ENCODE results near the gene KNDC1. TPM values are rescaled to one million over a fixed set of nuclear protein-coding genes. Genes with fewer than 3 reads are reported as not detected.
A peak's percentile ranks its signal among the peaks of the same experiment; 100 is the strongest.
"Not testable (repeated sequence)": the region's sequence is repeated elsewhere in the genome, so short reads cannot be mapped to it uniquely, and the experiment has no call there.

Gene KNDC1
- total RNA-seq, 3 donors from 2014 or later = 0.98 to 2.3 TPM; not detected in 1

GRCh38 chr10:133150656-133151055 lies 9.4 kb upstream of the KNDC1 start:
- DNase-seq (ENCODE audit: low spot score in 2 of 2) = peak in 1 of 2 donors; percentile 24

GRCh38 chr10:133151071-133151470 lies 8.9 kb upstream of the KNDC1 start:
- H3K27ac ChIP-seq; DNase-seq (ENCODE audit: low spot score in 2 of 2); H3K36me3 ChIP-seq; intact Hi-C loops (cut with DNase I; ENCODE audit: low total_unique reads); H3K4me1 ChIP-seq; H3K4me3 ChIP-seq: not testable (repeated sequence)
- Histone ChIP-seq H3K27me3 (peaks cover 0 to 15% of the 10 kb centered on the region in 2 donors), H3K9me3 (peaks cover 6 to 12% of the 10 kb centered on the region in 2 donors)

More at GRCh38 chr10:133150656-133151055, 9.4 kb upstream of the KNDC1 start:
- TF ChIP-seq POLR2A (IDR thresholded peaks at IDR 0.05) (no peak), POLR2AphosphoS5 (IDR thresholded peaks at IDR 0.05) (no peak), CTCF (IDR thresholded peaks at IDR 0.05) (no peak)
- Histone ChIP-seq H3K27me3 (peaks cover 0 to 15% of the 10 kb centered on the region in 2 donors), H3K36me3 (no peaks in the 10 kb centered on the region), H3K4me3 (no peak overlapping the region), H3K4me1 (no peaks in the 10 kb centered on the region), H3K27ac (no peak overlapping the region), H3K9me3 (peaks cover 6 to 12% of the 10 kb centered on the region in 2 donors)
- intact Hi-C loops (cut with DNase I; ENCODE audit: low total_unique reads) = no loop called here

- Histone ChIP-seq H3K27me3 (peaks cover 0 to 14% of the 10 kb centered on the region in 2 donors), H3K4me3 (no peak overlapping the region), H3K36me3 (no peaks in the 10 kb centered on the region), H3K27ac (no peak overlapping the region), H3K4me1 (no peaks in the 10 kb centered on the region), H3K9me3 (peaks cover 6 to 12% of the 10 kb centered on the region in 2 donors)
- no peak for DNase-seq (ENCODE audit: low spot score in 2 of 2)
- TF ChIP-seq CTCF (IDR thresholded peaks at IDR 0.05) (no peak), POLR2A (IDR thresholded peaks at IDR 0.05) (no peak), POLR2AphosphoS5 (IDR thresholded peaks at IDR 0.05) (no peak)
- intact Hi-C loops (cut with DNase I; ENCODE audit: low total_unique reads) = no loop called here
Observed at GRCh38 chr10:133151543-133151972, 8.5 kb upstream of the KNDC1 start.

- intact Hi-C loops (cut with DNase I; ENCODE audit: low total_unique reads) = no loop called here
- TF ChIP-seq CTCF (IDR thresholded peaks at IDR 0.05) = no peak
- no peak for TF ChIP-seq POLR2A (IDR thresholded peaks at IDR 0.05)
- no peak for TF ChIP-seq POLR2AphosphoS5 (IDR thresholded peaks at IDR 0.05)
- H3K4me3 ChIP-seq = no peak overlapping the region
- peaks cover 0 to 10% of the 10 kb centered on the region in 2 donors for H3K27me3 ChIP-seq
- H3K27ac ChIP-seq = no peak overlapping the region
- H3K9me3 ChIP-seq = peaks cover 0 to 6% of the 10 kb centered on the region in 2 donors
- H3K36me3 ChIP-seq = no peaks in the 10 kb centered on the region
- no peak for DNase-seq (ENCODE audit: low spot score in 2 of 2)
- H3K4me1 ChIP-seq = no peaks in the 10 kb centered on the region
Observed at GRCh38 chr10:133154411-133154810, 5.6 kb upstream of the KNDC1 start.

- no peaks in the 10 kb centered on the region for H3K4me1 ChIP-seq
- peaks cover 0 to 9% of the 10 kb centered on the region in 2 donors for H3K27me3 ChIP-seq
- H3K4me3 ChIP-seq = no peak overlapping the region
- peak in 1 of 2 donors; percentile 48 for DNase-seq (ENCODE audit: low spot score in 2 of 2)
- intact Hi-C loops (cut with DNase I; ENCODE audit: low total_unique reads) = no loop called here
- TF ChIP-seq POLR2AphosphoS5 (IDR thresholded peaks at IDR 0.05) (no peak), POLR2A (IDR thresholded peaks at IDR 0.05) (no peak), CTCF (IDR thresholded peaks at IDR 0.05) (no peak)
- H3K27ac ChIP-seq = no peak overlapping the region
- H3K9me3 ChIP-seq = peaks cover 0 to 4% of the 10 kb centered on the region in 2 donors
- no peaks in the 10 kb centered on the region for H3K36me3 ChIP-seq
Observed at GRCh38 chr10:133154996-133155778, 4.8 kb upstream of the KNDC1 start.
